Measurements from ENCODE around the gene SUPT20HL2.

The SUPT20HL2 gene

GRCh38 chrX:24294619-24295018 is 19.2 kb downstream of the SUPT20HL2 start:
- DNase-seq (ENCODE audit: low spot score in 2 of 2) (no peak), ATAC-seq (ENCODE audit: low read depth) (no peak)
- Mint-ChIP-seq H3K36me3 (no peaks in the 10 kb centered on the region), H3K4me1 (no peaks in the 10 kb centered on the region), H3K4me3 (no peak overlapping the region), H3K9me3 (no peaks in the 10 kb centered on the region), H3K27me3 (peaks cover 7% of the 10 kb centered on the region), H3K27ac (no peak overlapping the region)

GRCh38 chrX:24293412-24293811 is 20.5 kb downstream of the SUPT20HL2 start:
- Mint-ChIP-seq H3K36me3 (no peaks in the 10 kb centered on the region), H3K9me3 (no peaks in the 10 kb centered on the region), H3K4me1 (no peaks in the 10 kb centered on the region), H3K27me3 (peaks cover 7% of the 10 kb centered on the region), H3K27ac (no peak overlapping the region), H3K4me3 (no peak overlapping the region)
- ATAC-seq (ENCODE audit: low read depth) (no peak), DNase-seq (ENCODE audit: low spot score in 2 of 2) (no peak)

- no peak overlapping the region for H3K27ac Mint-ChIP-seq
- H3K4me3 Mint-ChIP-seq, result no peak overlapping the region
- H3K27me3 Mint-ChIP-seq, result peaks cover 7% of the 10 kb centered on the region
- no peaks in the 10 kb centered on the region for H3K36me3 Mint-ChIP-seq
- no peak for DNase-seq (ENCODE audit: low spot score in 2 of 2)
- H3K4me1 Mint-ChIP-seq, result no peaks in the 10 kb centered on the region
- no peaks in the 10 kb centered on the region for H3K9me3 Mint-ChIP-seq
- no peak for ATAC-seq (ENCODE audit: low read depth)
Measured at GRCh38 chrX:24292353-24292752, 21.5 kb downstream of the SUPT20HL2 start.

- no peak for ATAC-seq (ENCODE audit: low read depth)
- Mint-ChIP-seq H3K27ac (no peak overlapping the region), H3K4me1 (peaks cover 2% of the 10 kb centered on the region), H3K4me3 (no peak overlapping the region), H3K36me3 (no peaks in the 10 kb centered on the region), H3K9me3 (no peaks in the 10 kb centered on the region), H3K27me3 (peaks cover 6% of the 10 kb centered on the region)
- DNase-seq (ENCODE audit: low spot score in 2 of 2), result no peak
Measured at GRCh38 chrX:24285082-24285481, 28.8 kb downstream of the SUPT20HL2 start.

- H3K27ac Mint-ChIP-seq, result no peak overlapping the region
- no peaks in the 10 kb centered on the region for H3K36me3 Mint-ChIP-seq
- no peak for ATAC-seq (ENCODE audit: low read depth)
- H3K4me1 Mint-ChIP-seq, result peaks cover 2% of the 10 kb centered on the region
- no peaks in the 10 kb centered on the region for H3K9me3 Mint-ChIP-seq
- H3K4me3 Mint-ChIP-seq, result no peak overlapping the region
- H3K27me3 Mint-ChIP-seq, result peaks cover 6% of the 10 kb centered on the region
- no peak for DNase-seq (ENCODE audit: low spot score in 2 of 2)
Measured at GRCh38 chrX:24283127-24283794, 30.6 kb downstream of the SUPT20HL2 start.

- no peak overlapping the region for H3K27ac Mint-ChIP-seq
- peak; percentile 34 for ATAC-seq (ENCODE audit: low read depth)
- H3K4me3 Mint-ChIP-seq, result no peak overlapping the region
- no peaks in the 10 kb centered on the region for H3K36me3 Mint-ChIP-seq
- H3K9me3 Mint-ChIP-seq, result no peaks in the 10 kb centered on the region
- peaks cover 2% of the 10 kb centered on the region for H3K4me1 Mint-ChIP-seq
- peaks cover 6% of the 10 kb centered on the region for H3K27me3 Mint-ChIP-seq
- no peak for DNase-seq (ENCODE audit: low spot score in 2 of 2)
Measured at GRCh38 chrX:24282381-24283126, 31.3 kb downstream of the SUPT20HL2 start.

- H3K27me3 Mint-ChIP-seq, result peaks cover 6% of the 10 kb centered on the region
- no peaks in the 10 kb centered on the region for H3K9me3 Mint-ChIP-seq
- peaks cover 1% of the 10 kb centered on the region for H3K4me1 Mint-ChIP-seq
- no peak for ATAC-seq (ENCODE audit: low read depth)
- no peaks in the 10 kb centered on the region for H3K36me3 Mint-ChIP-seq
- H3K27ac Mint-ChIP-seq, result no peak overlapping the region
- H3K4me3 Mint-ChIP-seq, result no peak overlapping the region
- no peak for DNase-seq (ENCODE audit: low spot score in 2 of 2)
Measured at GRCh38 chrX:24277405-24277804, 36.5 kb downstream of the SUPT20HL2 start.

GRCh38 chrX:24276015-24276414 is 37.9 kb downstream of the SUPT20HL2 start:
- no peak overlapping the region for H3K27ac Mint-ChIP-seq
- H3K9me3 Mint-ChIP-seq, result peaks cover 2% of the 10 kb centered on the region
- ATAC-seq (ENCODE audit: low read depth), result no peak
- no peak for DNase-seq (ENCODE audit: low spot score in 2 of 2)
- no peaks in the 10 kb centered on the region for H3K4me1 Mint-ChIP-seq
- peaks cover 3% of the 10 kb centered on the region for H3K27me3 Mint-ChIP-seq
- no peaks in the 10 kb centered on the region for H3K36me3 Mint-ChIP-seq
- no peak overlapping the region for H3K4me3 Mint-ChIP-seq

GRCh38 chrX:24271262-24271661 is 42.6 kb downstream of the SUPT20HL2 start:
- Mint-ChIP-seq H3K4me1 (no peaks in the 10 kb centered on the region), H3K9me3 (peaks cover 4% of the 10 kb centered on the region), H3K36me3 (no peaks in the 10 kb centered on the region), H3K4me3 (no peak overlapping the region), H3K27ac (no peak overlapping the region), H3K27me3 (no peaks in the 10 kb centered on the region)
- DNase-seq (ENCODE audit: low spot score in 2 of 2) (no peak), ATAC-seq (ENCODE audit: low read depth) (no peak)

GRCh38 chrX:24268786-24269185 is 45.1 kb downstream of the SUPT20HL2 start:
- ATAC-seq (ENCODE audit: low read depth), result no peak
- Mint-ChIP-seq H3K27me3 (no peaks in the 10 kb centered on the region), H3K4me1 (no peaks in the 10 kb centered on the region), H3K27ac (no peak overlapping the region), H3K9me3 (peaks cover 4% of the 10 kb centered on the region), H3K36me3 (no peaks in the 10 kb centered on the region), H3K4me3 (no peak overlapping the region)
- DNase-seq (ENCODE audit: low spot score in 2 of 2), result no peak

GRCh38 chrX:24266996-24267395 is 46.9 kb downstream of the SUPT20HL2 start:
- no peak for DNase-seq (ENCODE audit: low spot score in 2 of 2)
- Mint-ChIP-seq H3K36me3 (peaks cover 1% of the 10 kb centered on the region), H3K4me3 (no peak overlapping the region), H3K27me3 (peaks cover 1% of the 10 kb centered on the region), H3K4me1 (no peaks in the 10 kb centered on the region), H3K9me3 (peaks cover 5% of the 10 kb centered on the region), H3K27ac (no peak overlapping the region)
- ATAC-seq (ENCODE audit: low read depth), result no peak

- Mint-ChIP-seq H3K4me1 (peaks cover 7% of the 10 kb centered on the region), H3K27ac (no peak overlapping the region), H3K27me3 (peaks cover 3% of the 10 kb centered on the region), H3K4me3 (no peak overlapping the region), H3K9me3 (peaks cover 1% of the 10 kb centered on the region), H3K36me3 (peaks cover 1% of the 10 kb centered on the region)
- DNase-seq (ENCODE audit: low spot score in 2 of 2), result no peak
- no peak for ATAC-seq (ENCODE audit: low read depth)
Measured at GRCh38 chrX:24264383-24264782, 49.5 kb downstream of the SUPT20HL2 start.

GRCh38 chrX:24262309-24262708 is 51.6 kb downstream of the SUPT20HL2 start:
- DNase-seq (ENCODE audit: low spot score in 2 of 2) (no peak), ATAC-seq (ENCODE audit: low read depth) (no peak)
- H3K27me3 Mint-ChIP-seq, result peaks cover 3% of the 10 kb centered on the region
- peaks cover 1% of the 10 kb centered on the region for H3K9me3 Mint-ChIP-seq
- no peak overlapping the region for H3K4me3 Mint-ChIP-seq
- H3K27ac Mint-ChIP-seq, result no peak overlapping the region
- H3K36me3 Mint-ChIP-seq, result peaks cover 1% of the 10 kb centered on the region
- H3K4me1 Mint-ChIP-seq, result peaks cover 7% of the 10 kb centered on the region

Data from memory B cell (primary cell).